HepG2 (cell line): ENCODE data around the gene BPHL. TPM values are rescaled to one million over a fixed set of nuclear protein-coding genes. Genes with fewer than 3 reads are reported as not detected.

Experiments used
- ATF4 ChIP-seq, 2 experiments: fragments of 450-650 bp in 1 of 2; sonication (generic) in 1 of 2; formaldehyde crosslinking; IDR thresholded peaks; 2 replicates each; pipeline versions ENCODE4 v1.5.0 to v1.8.0; 2020 to 2022; ENCODE audit warnings: mild to moderate bottlenecking in 1 of 2, missing genetic modification reagents in 1 of 2
- ATM ChIP-seq: fragments of 450-650 bp; IDR thresholded peaks from 2 replicates; pipeline ENCODE4 v1.7.1; 2017; ENCODE audit warnings: mild to moderate bottlenecking, borderline replicate concordance
- CAMTA2 ChIP-seq: sonication (generic); formaldehyde crosslinking; IDR thresholded peaks from 2 replicates; pipeline ENCODE4 v1.4.0; 2020; ENCODE audit warnings: mild to moderate bottlenecking, missing genetic modification reagents, borderline replicate concordance
- EED ChIP-seq: sonication (generic); formaldehyde crosslinking; IDR thresholded peaks from 2 replicates; pipeline ENCODE4 v1.5.0; 2020; ENCODE audit warnings: mild to moderate bottlenecking, missing genetic modification reagents
- PRMT3 ChIP-seq: sonication (generic); formaldehyde crosslinking; IDR thresholded peaks from 2 replicates; pipeline ENCODE4 v1.8.1; 2022; ENCODE audit warnings: low read depth, mild to moderate bottlenecking, moderate library complexity, missing genetic modification reagents, borderline replicate concordance
- RARA ChIP-seq: IDR thresholded peaks from 2 replicates; pipeline ENCODE4 v1.6.1; 2016; ENCODE audit warnings: missing genetic modification reagents, missing compliant biosample characterization
- RXRB ChIP-seq: IDR thresholded peaks from 2 replicates; pipeline ENCODE4 v1.6.1; 2016; ENCODE audit warnings: borderline replicate concordance, missing genetic modification reagents, missing compliant biosample characterization
- TFDP1 ChIP-seq: IDR thresholded peaks from 2 replicates; pipeline ENCODE4 v1.6.1; 2016; ENCODE audit warnings: missing compliant biosample characterization, missing genetic modification reagents, borderline replicate concordance
- UBTF ChIP-seq: sonication (generic); formaldehyde crosslinking; IDR thresholded peaks from 2 replicates; pipeline ENCODE4 v1.4.0; 2020; ENCODE audit warnings: mild to moderate bottlenecking, missing genetic modification reagents
- ZBTB8A ChIP-seq: sonication (generic); formaldehyde crosslinking; IDR thresholded peaks from 2 replicates; pipeline ENCODE4 v1.4.0; 2020; ENCODE audit warnings: mild to moderate bottlenecking, low read depth, missing genetic modification reagents, borderline replicate concordance
- ZFP36L2 ChIP-seq: sonication (generic); formaldehyde crosslinking; IDR thresholded peaks from 2 replicates; pipeline ENCODE4 v1.4.0; 2020; ENCODE audit warnings: missing genetic modification reagents
- ZNF232 ChIP-seq: sonication (generic); formaldehyde crosslinking; IDR thresholded peaks from 2 replicates; pipeline ENCODE4 v1.4.0; 2020; ENCODE audit warnings: missing genetic modification reagents, borderline replicate concordance
- ZNF414 ChIP-seq: sonication (generic); formaldehyde crosslinking; IDR thresholded peaks from 2 replicates; pipeline ENCODE4 v1.5.0; 2020; ENCODE audit warnings: missing genetic modification reagents
- ZNF646 ChIP-seq: sonication (generic); formaldehyde crosslinking; IDR thresholded peaks from 2 replicates; pipeline ENCODE4 v1.9.0; 2021; ENCODE audit warnings: mild to moderate bottlenecking, missing genetic modification reagents
- ZNF878 ChIP-seq: sonication (generic); formaldehyde crosslinking; IDR thresholded peaks from 2 replicates; pipeline ENCODE4 v1.8.1; 2023; ENCODE audit warnings: mild to moderate bottlenecking, missing genetic modification reagents, moderate library complexity
- polyA plus RNA-seq, 8 experiments: library from polyadenylated mRNA; depleted of rRNA in 3 of 8; stranded (reverse) in 7 of 8; unstranded in 1 of 8; fragments of >200 nt; fragmentation: Illumina TruSeq in 4 of 8; extraction: Trizol in 4 of 8; gene quantifications; 2 replicates each; pipeline versions ENCODE4 v1.2.1 to v1.2.3, GENCODE V29; 2011 to 2016; ENCODE audit warnings: low read depth in 4 of 8, missing spikeins in 1 of 8, mixed read lengths in 1 of 8; ENCODE audit not compliant: insufficient read depth in 1 of 8
- total RNA-seq, 5 experiments: library from RNA; depleted of rRNA; stranded (reverse); fragments of >200 nt; fragmentation: Illumina TruSeq; extraction: Trizol; gene quantifications; 2 replicates each; pipeline ENCODE4 v1.2.3, GENCODE V29; 2016; ENCODE audit warnings: low read depth in 1 of 5

BPHL gene
- total and polyA plus RNA-seq, 2 of the 13 experiments (the other 11 are each of a cell fraction or from before 2014, with no cell fraction given), result 37.8 to 39.5 TPM

- TF ChIP-seq ZNF646 (CRISPR knock-in tag), result no peak
- TF ChIP-seq ATF4 (CRISPR knock-in tag; IDR thresholded peaks at IDR 0.05), result 0 out of 4 replicates have a peak, but pooled peaks of 1 of the 2 experiments have one; percentile 28
- TF ChIP-seq EED (CRISPR knock-in tag), result no peak
- no peak for TF ChIP-seq ATM
- no peak for TF ChIP-seq ZNF414 (CRISPR knock-in tag)
- no peak for TF ChIP-seq RARA (CRISPR knock-in tag)
- TF ChIP-seq CAMTA2 (CRISPR knock-in tag), result no peak; the same call in 1 of the 2 replicates
- 0 out of 2 replicates have a peak, but pooled peaks have one; percentile 10 for TF ChIP-seq TFDP1 (CRISPR knock-in tag)
- no peak for TF ChIP-seq ZBTB8A (CRISPR knock-in tag)
- TF ChIP-seq ZFP36L2 (CRISPR knock-in tag), result no peak
- TF ChIP-seq PRMT3 (CRISPR knock-in tag), result no peak
- no peak for TF ChIP-seq ZNF232
- TF ChIP-seq RXRB (CRISPR knock-in tag), result no peak
- TF ChIP-seq UBTF (CRISPR knock-in tag), result peak; percentile 49; the same call in 1 of the 2 replicates
- TF ChIP-seq ZNF878 (CRISPR knock-in tag), result no peak
Observed at GRCh38 chr6:3195695-3196497, 77.4 kb downstream of the BPHL start (continued).
